Thoracic aorta (tissue), 2 donors: ENCODE measurements around the gene CCS. TPM values are rescaled to one million over a fixed set of nuclear protein-coding genes. Genes with fewer than 3 reads are reported as not detected.

Source experiments
- ATAC-seq: fragments of 150-250 bp; one replicate; pipeline ENCODE4 v1.8.0; 2017; ENCODE audit warnings: low read depth; ENCODE audit not compliant: insufficient number of reproducible peaks, low FRiP score
- DNase-seq: peaks from one replicate; pipeline ENCODE4 v3.0.0-alpha.2; 2020; ENCODE audit warnings: low spot score
- H3K27ac ChIP-seq, 2 donors: fragments of 200-600 bp; sonication (generic); 1 replicate in 1 of 2; 2 replicates in 1 of 2; pipeline ENCODE4 v1.5.1; 2016; ENCODE audit warnings: mild to moderate bottlenecking in 2 of 2, moderate library complexity in 2 of 2
- H3K27me3 ChIP-seq: fragments of 200-600 bp; sonication (generic); replicated peaks from 2 replicates; pipeline ENCODE4 v1.6.0; 2016; ENCODE audit warnings: mild to moderate bottlenecking; ENCODE audit not compliant: insufficient read depth
- H3K36me3 ChIP-seq: fragments of 200-600 bp; sonication (generic); one replicate; pipeline ENCODE4 v1.5.1; 2016
- H3K4me1 ChIP-seq, 2 donors: fragments of 200-600 bp; sonication (generic); 1 replicate in 1 of 2; 2 replicates in 1 of 2; pipeline versions ENCODE4 v1.5.1 to v1.6.0; 2016; ENCODE audit warnings: low read depth in 2 of 2, mild to moderate bottlenecking in 1 of 2; ENCODE audit not compliant: control insufficient read depth in 1 of 2
- H3K4me3 ChIP-seq: fragments of 200-600 bp; sonication (generic); 2 replicates; pipeline ENCODE4 v1.5.1; 2016; ENCODE audit warnings: mild to moderate bottlenecking
- H3K9me3 ChIP-seq: fragments of 200-600 bp; sonication (generic); 2 replicates; pipeline ENCODE4 v1.5.1; 2016
- CTCF ChIP-seq: fragments of 200-600 bp; sonication (generic); IDR thresholded peaks from one replicate; pipeline ENCODE4 v1.5.1; 2019; ENCODE audit warnings: antibody characterized with exemption
- total RNA-seq, 2 donors: library from RNA; depleted of rRNA; stranded (reverse); fragments of >200 nt; gene quantifications; one replicate each; pipeline versions ENCODE4 v1.1.0 to v1.2.3, GENCODE V29; 2016

The CCS gene
- total RNA-seq, 2 donors from 2014 or later, result 19.9 to 20.8 TPM

GRCh38 chr11:66589996-66590675 lies 2.8 kb upstream of the CCS start:
- TF ChIP-seq CTCF, result no peak
- no peak for DNase-seq
- no peak for ATAC-seq

GRCh38 chr11:66591175-66591574 lies 1.8 kb upstream of the CCS start:
- Histone ChIP-seq H3K9me3 (no peaks in the 10 kb centered on the region), H3K27me3 (no peaks in the 10 kb centered on the region), H3K27ac (no peak overlapping the region), H3K36me3 (no peaks in the 10 kb centered on the region), H3K4me1 (peaks cover 12 to 33% of the 10 kb centered on the region in 2 donors), H3K4me3 (no peak overlapping the region)
- DNase-seq, result no peak
- no peak for ATAC-seq
- TF ChIP-seq CTCF, result no peak

More at GRCh38 chr11:66589996-66590675, 2.8 kb upstream of the CCS start:
- Histone ChIP-seq H3K36me3 (no peaks in the 10 kb centered on the region), H3K27ac (no peak overlapping the region), H3K4me3 (no peak overlapping the region), H3K4me1 (peaks cover 7 to 25% of the 10 kb centered on the region in 2 donors), H3K27me3 (no peaks in the 10 kb centered on the region), H3K9me3 (no peaks in the 10 kb centered on the region)

GRCh38 chr11:66593303-66593635 lies 284 bp downstream of the CCS start:
- Histone ChIP-seq H3K27ac (peak overlapping the region; percentile 55 to 78), H3K4me1 (peaks cover 12 to 33% of the 10 kb centered on the region in 2 donors), H3K36me3 (no peaks in the 10 kb centered on the region), H3K4me3 (peak overlapping the region; percentile 88), H3K9me3 (no peaks in the 10 kb centered on the region), H3K27me3 (no peaks in the 10 kb centered on the region)
- TF ChIP-seq CTCF, result no peak
- ATAC-seq (no peak), DNase-seq (no peak)

GRCh38 chr11:66593650-66594049 lies 665 bp downstream of the CCS start:
- no peak for TF ChIP-seq CTCF
- Histone ChIP-seq H3K9me3 (no peaks in the 10 kb centered on the region), H3K36me3 (no peaks in the 10 kb centered on the region), H3K27me3 (no peaks in the 10 kb centered on the region), H3K27ac (peak overlapping the region; percentile 55 to 78), H3K4me1 (peaks cover 12 to 33% of the 10 kb centered on the region in 2 donors), H3K4me3 (peak overlapping the region; percentile 88)
- ATAC-seq, result no peak
- DNase-seq, result no peak

- Histone ChIP-seq H3K36me3 (peaks cover 7% of the 10 kb centered on the region), H3K27ac (peak overlapping the region; percentile 29 to 53), H3K4me1 (peaks cover 13 to 38% of the 10 kb centered on the region in 2 donors), H3K4me3 (no peak overlapping the region), H3K27me3 (no peaks in the 10 kb centered on the region), H3K9me3 (no peaks in the 10 kb centered on the region)
- ATAC-seq (no peak), DNase-seq (no peak)
- TF ChIP-seq CTCF, result no peak
These were observed 2.4 kb downstream of the CCS start for GRCh38 chr11:66595245-66595904.
